Middle frontal gyrus (tissue), 1 donor: Measurements from ENCODE around the gene L3MBTL3.

Source experiments
- DNase-seq: peaks from one replicate; pipeline ENCODE4 v3.0.0-alpha.2; 2015; ENCODE audit warnings: low spot score; ENCODE audit errors: extremely low spot score

The L3MBTL3 gene

GRCh38 chr6:130182466-130182865, 164.1 kb downstream of the L3MBTL3 start:
- no peak for DNase-seq

GRCh38 chr6:130183271-130184222, 165.2 kb downstream of the L3MBTL3 start:
- DNase-seq: no peak

DNA sequence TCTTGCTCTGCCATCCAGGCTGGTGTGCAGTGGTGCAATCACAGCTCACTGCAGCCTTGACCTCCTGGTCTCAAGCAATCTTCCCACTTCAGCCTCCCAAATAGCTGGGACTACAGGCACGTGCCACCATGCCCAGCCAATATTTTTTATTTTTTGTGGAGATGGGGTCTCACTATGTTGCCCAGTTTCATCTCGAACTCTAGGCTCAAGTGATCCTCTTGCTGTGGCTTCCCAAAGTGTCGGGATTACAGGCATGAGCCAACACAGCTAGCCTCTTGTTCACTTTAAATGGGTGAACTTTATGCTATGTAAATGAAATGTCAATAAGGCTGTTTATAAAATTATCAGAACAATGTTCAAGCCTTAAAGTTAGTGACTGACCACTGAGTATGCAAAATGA, 167.3 kb downstream of the L3MBTL3 start:
- DNase-seq: no peak

DNA sequence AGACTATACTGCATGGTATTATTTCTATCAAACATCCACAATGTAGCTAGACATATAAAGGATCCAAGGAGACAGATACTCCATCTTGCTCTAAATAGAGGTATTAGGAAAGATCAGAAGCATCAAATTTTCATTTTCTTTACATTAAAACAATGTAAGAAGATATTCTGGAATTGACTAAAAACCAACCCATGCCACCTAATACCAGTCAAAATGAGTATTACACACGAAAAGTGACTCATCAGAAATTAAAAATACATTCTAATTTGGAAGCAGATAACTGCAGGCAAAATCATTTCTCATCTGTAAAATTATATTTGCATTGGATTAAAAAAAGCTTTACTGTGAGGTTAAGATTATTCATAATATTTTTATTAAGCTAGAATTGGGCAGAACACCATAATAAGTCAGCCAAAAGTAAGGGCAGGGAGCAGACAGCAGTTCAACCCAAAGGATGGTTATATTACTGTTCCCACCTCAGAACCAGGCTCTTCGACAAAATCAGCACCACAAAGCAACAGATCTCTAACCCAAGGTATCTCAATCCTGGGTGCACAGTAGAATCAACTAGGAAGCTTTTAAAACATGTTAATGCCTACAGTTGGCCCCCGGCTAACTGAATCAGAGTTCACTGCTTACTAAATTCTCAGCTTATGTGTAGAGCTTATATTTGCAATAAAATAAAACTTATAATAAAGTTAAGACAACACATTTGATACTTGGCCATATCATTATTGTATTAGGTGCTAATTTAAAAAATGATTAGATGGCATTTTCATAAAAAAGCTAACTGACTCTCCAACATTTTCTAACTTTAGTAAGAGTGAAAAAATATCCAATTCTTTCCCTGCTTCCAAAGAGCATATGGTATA, 169.2 kb downstream of the L3MBTL3 start:
- DNase-seq: no peak

GRCh38 chr6:130188207-130188899, 170.0 kb downstream of the L3MBTL3 start:
- DNase-seq: no peak

DNA sequence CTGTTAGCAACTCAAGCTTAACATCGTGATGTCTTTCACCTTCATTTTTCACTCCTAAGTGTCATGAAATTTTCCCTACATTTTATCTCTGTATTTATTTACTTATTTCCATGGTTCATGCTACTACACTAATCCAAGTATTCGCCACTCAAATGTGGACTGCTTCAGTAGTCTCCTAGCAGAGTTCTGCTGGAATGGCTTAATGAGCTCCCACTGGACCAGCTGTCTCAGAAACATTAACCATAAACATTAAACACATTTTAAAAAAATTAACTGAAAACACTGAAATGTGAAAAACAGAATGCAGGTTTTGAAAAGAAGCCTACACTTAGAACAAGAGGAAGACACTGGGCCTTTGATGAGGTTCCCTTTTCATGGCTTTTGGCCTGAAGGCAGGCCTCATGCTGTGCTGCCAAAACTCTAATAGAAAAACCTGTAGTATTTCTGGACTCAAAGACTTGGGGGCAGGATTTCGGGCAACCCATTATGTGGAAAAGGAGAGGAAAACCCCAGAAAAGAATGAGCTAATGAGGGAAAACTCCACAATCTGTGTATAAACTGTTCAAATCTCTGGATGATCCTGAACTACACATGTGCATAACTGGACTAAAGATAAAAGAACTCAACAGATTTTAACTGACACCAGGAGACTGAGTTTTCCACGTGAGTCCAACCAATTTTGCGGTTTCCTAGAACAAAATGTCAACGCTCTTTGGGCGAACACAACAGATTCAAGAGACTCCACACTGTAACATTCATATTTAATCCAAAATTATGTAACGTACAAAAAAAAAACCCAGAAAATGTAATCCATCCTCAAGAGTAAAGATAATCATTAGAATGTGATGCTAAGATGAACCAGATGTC, 171.4 kb downstream of the L3MBTL3 start:
- DNase-seq: no peak
